HG03469 (cell line): ENCODE data around the gene EPHA8.

Experiments
- ATAC-seq: cut with Tn5 transposase; IDR thresholded peaks from one replicate; pipeline ENCODE4 v1.9.1; 2021; ENCODE audit warnings: mild to moderate bottlenecking, moderate library complexity, moderate number of reproducible peaks; ENCODE audit not compliant: unreplicated experiment

Gene EPHA8

GRCh38 chr1:22562584-22563583 is at the start of gene EPHA8:
Gene EPHA8, plus strand, starts transcription at chr1:22563489. Its CDS starts 147 bp downstream, at chr1:22563636.
- ATAC-seq: no peak

GRCh38 chr1:22516906-22517571 is 46.2 kb upstream of the EPHA8 start:
- ATAC-seq: no peak

- no peak for ATAC-seq
Measured at GRCh38 chr1:22517956-22518355, 45.3 kb upstream of the EPHA8 start.

- ATAC-seq: no peak
Measured at GRCh38 chr1:22518379-22518778, 44.9 kb upstream of the EPHA8 start.

- no peak for ATAC-seq
Measured at GRCh38 chr1:22520871-22521270, 42.4 kb upstream of the EPHA8 start.

- ATAC-seq: no peak
Measured at GRCh38 chr1:22521692-22522091, 41.6 kb upstream of the EPHA8 start.

- no peak for ATAC-seq
Measured at GRCh38 chr1:22522221-22522743, 41.0 kb upstream of the EPHA8 start.

- ATAC-seq: no peak
Measured at GRCh38 chr1:22524481-22524880, 38.8 kb upstream of the EPHA8 start.

GRCh38 chr1:22525211-22525610 is 38.1 kb upstream of the EPHA8 start:
- ATAC-seq: no peak

GRCh38 chr1:22525646-22526045 is 37.6 kb upstream of the EPHA8 start:
- no peak for ATAC-seq

- ATAC-seq: no peak
Measured at GRCh38 chr1:22526098-22526497, 37.2 kb upstream of the EPHA8 start.

- ATAC-seq: no peak
Measured at GRCh38 chr1:22526677-22527076, 36.6 kb upstream of the EPHA8 start.

GRCh38 chr1:22527122-22527521 is 36.2 kb upstream of the EPHA8 start:
- no peak for ATAC-seq

- ATAC-seq: no peak
Measured at GRCh38 chr1:22527555-22528296, 35.6 kb upstream of the EPHA8 start.

- ATAC-seq: no peak
Measured at GRCh38 chr1:22528451-22528850, 34.8 kb upstream of the EPHA8 start.

- ATAC-seq: no peak
Measured at GRCh38 chr1:22529901-22530621, 33.2 kb upstream of the EPHA8 start.

- no peak for ATAC-seq
Measured at GRCh38 chr1:22530715-22531114, 32.6 kb upstream of the EPHA8 start.

GRCh38 chr1:22531251-22531650 is 32.0 kb upstream of the EPHA8 start:
- no peak for ATAC-seq

GRCh38 chr1:22533244-22533895 is 29.9 kb upstream of the EPHA8 start:
- no peak for ATAC-seq

- no peak for ATAC-seq
Measured at GRCh38 chr1:22534951-22535350, 28.3 kb upstream of the EPHA8 start.
